GM19240 (cell line): ENCODE measurements around the gene GRAMD2A.

ENCODE experiments used
- DNase-seq: peaks from one replicate; pipeline ENCODE4 v3.0.0; 2011; ENCODE audit warnings: low spot score; ENCODE audit not compliant: insufficient read length

Gene GRAMD2A

GRCh38 chr15:72197460-72198355, at the start of gene GRAMD2A:
Gene GRAMD2A (minus strand): TSS chr15:72197787.
- peak; percentile 59 for DNase-seq

- no peak for DNase-seq
These were observed 45.3 kb upstream of the GRAMD2A start for GRCh38 chr15:72242775-72243370.

DNA sequence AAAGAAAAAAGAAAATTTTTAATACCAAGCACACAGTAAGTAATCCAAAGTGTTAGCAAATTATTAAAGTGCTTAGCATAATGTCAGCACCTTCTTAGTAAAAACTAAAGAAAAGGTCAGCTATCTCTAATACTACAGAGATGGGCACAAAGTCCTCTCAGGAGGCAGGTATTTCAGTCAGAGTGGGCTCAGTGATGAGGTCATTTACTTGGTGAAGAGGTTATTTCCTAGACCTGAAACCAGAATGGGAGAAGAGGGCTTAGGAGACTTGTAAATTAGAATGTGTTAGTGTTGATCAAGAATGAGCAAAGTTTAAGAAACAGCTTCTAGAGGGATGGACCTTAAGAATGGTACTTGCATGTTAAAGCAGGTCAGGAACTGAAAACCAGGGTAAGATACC, 42.1 kb upstream of the GRAMD2A start:
- DNase-seq: no peak

DNA sequence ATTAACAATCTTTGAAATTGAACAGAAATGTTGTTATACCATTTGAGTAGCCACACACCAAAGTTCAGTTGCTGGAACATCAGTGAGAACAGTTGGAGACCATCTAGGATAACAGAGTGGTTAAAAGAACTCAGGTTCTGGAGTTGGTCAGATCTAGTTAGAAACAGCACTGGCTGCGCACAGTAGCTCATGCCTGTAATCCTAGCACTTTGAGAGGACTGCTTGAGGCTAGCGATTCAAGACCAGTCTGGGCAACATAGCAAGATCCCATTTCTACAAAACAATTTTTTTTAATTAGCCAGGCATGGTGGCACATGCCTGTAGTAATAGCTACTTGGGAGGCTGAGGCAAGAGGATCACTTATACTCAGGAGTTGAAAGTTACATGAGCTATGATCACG, 41.0 kb upstream of the GRAMD2A start:
- DNase-seq: no peak

DNA sequence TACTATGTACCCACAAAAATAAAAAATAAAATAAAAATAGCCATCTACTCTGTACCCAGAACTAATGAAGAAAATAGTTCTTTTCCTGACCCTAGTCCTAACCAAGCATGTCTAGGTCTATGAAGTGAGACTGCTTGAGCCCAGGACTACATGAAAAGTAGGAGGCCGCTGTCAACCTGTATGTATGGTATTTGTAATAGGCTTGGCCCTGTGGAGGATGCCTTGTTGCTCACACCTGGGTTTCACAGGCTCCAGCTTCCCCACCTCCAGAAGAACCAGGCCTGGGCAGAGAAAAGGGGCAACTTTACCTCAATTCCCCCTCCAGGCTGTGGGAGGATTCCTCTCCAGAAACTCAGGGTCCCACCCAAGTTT, 40.3 kb upstream of the GRAMD2A start:
- no peak for DNase-seq

DNA sequence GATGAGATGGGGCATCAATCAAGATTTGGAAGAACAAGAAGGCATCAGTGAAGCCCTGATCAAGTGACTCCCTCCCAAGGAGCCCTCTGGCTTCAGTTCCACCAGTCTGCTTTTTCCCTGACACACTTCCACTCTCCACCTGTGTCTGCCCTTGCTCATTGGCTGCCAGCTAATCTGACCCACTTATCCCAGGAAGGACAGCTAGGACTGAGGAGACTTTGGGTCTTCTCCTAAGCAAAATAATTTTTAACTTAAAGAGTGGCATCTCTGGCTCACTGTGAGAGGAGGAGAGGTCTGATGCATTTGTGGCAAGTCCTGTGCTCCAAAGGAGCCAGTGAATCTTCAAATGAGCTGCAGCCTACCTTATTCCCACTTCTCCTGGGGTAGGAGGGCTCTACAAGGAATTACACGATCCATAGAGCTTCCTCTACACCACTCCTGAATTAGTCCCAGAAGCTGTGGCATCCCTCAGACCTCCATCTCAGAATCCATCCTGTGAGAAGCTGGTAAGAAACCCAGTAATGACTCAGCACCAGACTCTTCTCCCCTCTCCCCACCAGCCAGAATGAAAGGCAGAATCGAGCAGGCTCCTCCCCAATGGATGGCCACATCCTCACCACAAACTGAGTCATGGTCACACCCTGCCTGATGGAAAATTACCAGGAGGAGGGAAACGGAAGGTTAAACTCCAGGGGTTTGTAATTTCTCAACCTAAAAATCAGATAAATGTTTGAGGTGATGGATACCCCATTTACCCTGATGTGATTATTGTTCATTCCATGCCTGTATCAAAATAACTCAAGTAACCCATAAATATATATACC, 39.7 kb upstream of the GRAMD2A start:
- peak; percentile 41 for DNase-seq

GRCh38 chr15:72236381-72237003, 38.9 kb upstream of the GRAMD2A start:
- DNase-seq: no peak

- DNase-seq: no peak
These were observed 37.7 kb upstream of the GRAMD2A start for GRCh38 chr15:72235298-72235697.

DNA sequence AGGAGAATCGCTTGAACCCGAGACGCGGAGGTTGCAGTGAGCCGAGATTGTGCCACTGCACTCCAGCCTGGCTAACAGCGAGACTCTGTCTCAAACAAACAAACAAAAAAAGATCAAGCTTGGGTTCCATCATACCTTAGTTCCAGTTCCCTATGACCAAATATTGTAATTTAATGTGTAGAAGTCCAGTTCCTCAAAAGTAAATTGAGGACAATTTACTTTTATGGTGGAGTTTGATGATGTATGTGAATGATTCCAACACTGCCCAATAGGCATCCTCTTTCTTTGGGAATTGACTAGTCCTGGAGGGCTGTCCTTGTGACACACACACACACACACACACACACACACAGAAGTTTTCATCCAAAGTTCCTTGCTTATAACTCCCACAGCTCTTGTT, 36.2 kb upstream of the GRAMD2A start:
- DNase-seq: no peak

DNA sequence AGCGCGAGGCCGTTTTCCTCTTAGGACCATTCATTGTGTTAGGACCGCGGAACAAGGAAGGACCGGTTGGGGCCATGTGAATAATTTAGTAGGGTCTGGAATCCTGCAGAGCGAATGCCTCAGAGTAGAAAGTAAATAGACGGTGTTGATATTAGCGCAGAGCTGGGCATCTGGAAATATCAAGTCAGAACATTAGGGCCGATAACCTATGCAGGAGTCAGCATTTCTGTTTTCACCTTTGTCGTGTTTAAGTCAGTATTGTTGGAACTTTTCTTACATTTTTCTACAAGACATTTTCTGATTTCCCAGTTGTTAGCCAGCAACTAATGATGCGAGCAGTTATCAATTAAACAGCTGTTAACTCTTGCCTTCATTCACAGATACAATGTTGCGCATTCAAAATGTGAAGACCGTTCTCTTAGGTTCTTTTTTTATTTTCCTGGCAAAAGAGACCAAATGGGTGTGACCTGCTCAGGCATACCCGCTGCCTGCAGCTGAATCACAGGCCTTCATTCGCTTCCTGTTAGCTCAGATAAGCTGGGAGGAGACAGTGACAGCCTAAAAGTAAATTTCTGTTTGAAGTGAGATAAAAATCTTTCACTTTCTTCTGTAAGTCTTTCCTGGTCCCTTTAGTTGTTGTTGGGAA, 34.4 kb upstream of the GRAMD2A start:
- DNase-seq: no peak

- peak; percentile 36 for DNase-seq
These were observed 33.7 kb upstream of the GRAMD2A start, which contains the start of gene PKM for GRCh38 chr15:72231066-72231832. Gene PKM (minus strand): TSS chr15:72231190. CDS start chr15:72219097, 12,093 bp downstream.

GRCh38 chr15:72230197-72231065, 32.8 kb upstream of the GRAMD2A start:
- DNase-seq: no peak

GRCh38 chr15:72229947-72230196, 32.3 kb upstream of the GRAMD2A start:
- DNase-seq: no peak

DNA sequence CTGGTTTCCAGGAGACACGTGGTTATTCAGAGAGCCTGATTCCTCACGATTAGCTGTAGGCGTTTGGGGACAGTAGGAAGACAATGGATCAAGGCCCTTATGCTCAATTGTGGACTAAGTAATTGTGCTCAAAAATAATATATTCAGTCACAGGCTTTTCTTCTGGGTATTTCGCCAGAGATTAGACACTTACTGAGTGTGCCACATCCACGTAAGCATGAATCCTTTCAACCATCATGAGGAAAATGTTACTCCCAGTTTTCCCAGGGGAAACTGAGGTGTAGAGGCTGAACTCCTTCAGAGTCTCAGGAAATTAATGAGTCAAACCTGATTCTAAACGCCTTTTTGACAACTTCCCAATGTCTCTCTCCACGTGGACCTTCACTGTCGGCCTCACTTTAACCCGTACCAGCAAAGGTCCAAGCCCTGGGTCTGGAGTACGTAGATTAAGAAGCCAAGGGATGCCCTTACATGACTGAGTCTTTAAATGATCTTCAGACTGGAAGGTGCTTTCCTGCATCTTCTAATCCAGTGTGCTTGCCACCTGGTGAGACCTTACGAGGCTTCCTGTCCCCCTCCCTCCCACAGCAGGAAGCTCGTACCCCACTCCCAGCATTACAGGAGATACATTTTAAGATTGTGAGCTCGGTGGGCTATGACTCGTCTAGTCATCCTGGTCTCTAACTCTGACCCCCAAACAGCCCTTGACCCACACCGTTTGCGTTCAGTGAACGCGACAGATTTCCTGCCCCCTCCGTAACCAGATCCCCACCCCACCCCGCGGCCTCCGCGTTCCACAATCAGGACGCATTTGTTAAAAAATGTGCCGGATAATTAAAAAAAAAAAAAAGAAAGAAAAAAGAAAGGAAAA, 31.7 kb upstream of the GRAMD2A start:
- no peak for DNase-seq

GRCh38 chr15:72227720-72228119, 30.1 kb upstream of the GRAMD2A start:
- no peak for DNase-seq

- no peak for DNase-seq
These were observed 29.6 kb upstream of the GRAMD2A start for GRCh38 chr15:72227192-72227586.

- no peak for DNase-seq
These were observed 25.7 kb upstream of the GRAMD2A start for GRCh38 chr15:72223278-72223677.

DNA sequence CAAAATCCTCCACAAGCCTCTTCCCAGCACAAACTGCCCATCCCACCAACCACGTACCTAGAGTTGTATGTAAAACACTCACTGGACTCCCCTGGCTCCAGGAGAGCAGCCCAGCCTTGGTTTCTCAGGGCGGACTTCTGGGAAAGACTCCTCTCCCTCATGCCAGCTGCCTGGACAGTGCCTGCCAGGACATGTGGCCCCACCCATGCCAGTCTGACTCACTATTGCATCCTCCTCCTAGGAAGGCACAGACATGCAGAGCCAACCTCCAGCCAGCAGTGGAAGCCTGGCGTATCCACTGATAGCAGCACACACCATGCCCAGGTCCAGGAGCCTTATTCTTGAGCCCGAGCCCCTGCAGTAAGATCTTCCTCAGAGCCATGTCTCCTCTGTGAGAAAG, 24.8 kb upstream of the GRAMD2A start:
- no peak for DNase-seq

DNA sequence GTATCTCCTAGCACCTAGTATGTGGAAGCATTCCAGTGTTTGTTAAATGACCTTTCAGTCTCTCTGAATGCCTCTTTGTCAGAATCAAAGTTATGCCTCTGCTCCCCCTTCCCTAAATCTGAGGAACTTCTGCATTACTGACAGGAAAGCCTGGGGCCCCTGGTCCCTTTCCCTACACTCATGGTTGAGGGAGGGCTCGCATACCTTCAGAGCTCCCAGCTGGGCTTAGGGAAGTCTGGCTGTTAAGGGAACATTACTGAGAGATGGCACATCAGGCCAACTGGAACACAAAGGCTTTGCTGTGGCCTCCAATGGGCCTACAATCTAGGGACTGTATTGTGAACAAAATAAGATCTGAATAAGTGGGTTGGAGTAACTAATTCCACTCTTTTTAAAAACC, 23.1 kb upstream of the GRAMD2A start:
- DNase-seq: no peak
